Measurements from ENCODE around the gene NCK2.

NCK2 gene

DNA sequence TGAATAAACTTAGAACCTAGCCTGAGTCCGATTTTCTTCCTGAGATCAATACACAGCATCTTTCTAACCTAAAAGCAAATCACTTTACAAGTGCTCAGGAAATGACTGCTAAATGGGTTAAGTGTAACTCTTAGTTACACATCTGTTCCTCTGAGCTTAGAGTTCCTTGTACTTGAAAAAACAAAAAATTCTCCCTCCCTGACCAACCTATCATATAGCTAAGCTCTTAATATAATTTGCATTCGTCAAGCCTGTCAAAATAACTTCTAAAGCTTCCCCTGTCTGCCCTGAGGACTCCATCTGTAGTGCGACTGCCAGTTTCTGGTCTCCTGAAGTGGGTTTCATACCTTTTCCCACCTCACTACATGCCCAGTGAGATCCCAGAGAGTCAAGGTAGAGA, 190.4 kb downstream of the NCK2 start:
- no peak for FAIRE-seq

DNA sequence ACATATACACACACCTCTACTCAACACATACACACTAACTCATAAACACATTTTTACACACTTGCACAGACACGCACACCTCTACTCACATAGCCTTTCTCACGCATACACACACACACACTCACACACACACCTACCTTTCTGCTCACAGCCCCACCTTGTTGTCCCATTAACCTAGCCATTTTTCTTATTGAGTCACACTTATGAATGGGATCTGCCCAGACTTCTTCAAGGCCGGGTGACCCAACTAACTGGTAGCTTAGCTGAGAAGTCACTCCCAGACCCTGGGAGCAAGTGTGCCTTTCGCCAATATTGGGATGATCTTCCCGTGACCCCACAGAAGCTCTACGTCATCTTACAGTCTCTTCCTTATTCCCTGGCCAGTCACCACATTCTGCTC, 192.2 kb downstream of the NCK2 start:
- FAIRE-seq, result no peak

DNA sequence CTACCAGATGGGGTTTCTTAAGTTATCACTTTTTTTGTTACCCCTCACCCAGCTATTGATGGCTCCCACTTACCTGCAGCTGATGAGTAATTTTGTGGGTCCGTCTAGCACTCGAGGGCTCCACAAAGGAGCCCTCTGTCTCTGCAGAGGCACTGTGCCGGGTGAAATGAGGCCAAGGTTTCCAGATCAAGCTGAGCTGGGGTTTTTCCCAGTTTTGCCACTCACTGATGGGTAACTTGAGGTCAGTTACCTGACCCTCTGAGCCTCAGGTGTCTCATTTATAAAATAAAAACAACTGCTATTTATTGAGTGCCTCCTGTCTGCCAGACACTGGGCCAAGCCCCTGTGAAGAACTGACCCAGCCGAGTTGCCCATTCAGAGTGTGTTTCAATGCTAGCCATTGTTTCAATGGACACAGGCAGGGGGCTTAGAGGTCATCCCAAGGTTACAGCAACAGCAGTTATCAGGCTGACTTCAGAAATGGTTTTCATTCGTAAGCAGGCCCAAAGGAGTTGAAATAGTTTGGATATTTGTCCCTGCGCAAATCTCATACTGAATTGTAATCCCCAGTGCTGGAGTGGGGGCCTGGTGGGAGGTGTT, 192.9 kb downstream of the NCK2 start:
- FAIRE-seq, result no peak
